WTC11 (cell line): Measurements from ENCODE around the gene OSBPL9. TPM values are rescaled to one million over a fixed set of nuclear protein-coding genes. Genes with fewer than 3 reads are reported as not detected.

ENCODE experiments used
- ATAC-seq: fragments of 200-7000 bp; cut with Tn5 transposase; 2 replicates; pipeline ENCODE4 v1.10.0; 2021; ENCODE audit warnings: mild to moderate bottlenecking, moderate library complexity
- CTCF ChIA-PET: fragments of 300-600 bp; sonication (Branson Sonifier 250); formaldehyde crosslinking; loops from one replicate; lab custom pipeline; 2021; ENCODE audit warnings: antibody characterized with exemption; lab: Charles Lee
- POLR2A ChIA-PET: fragments of 350-600 bp; sonication (Branson Sonifier 250); formaldehyde crosslinking; loops from one replicate; lab custom pipeline; 2021; ENCODE audit warnings: antibody characterized with exemption; lab: Charles Lee
- DNase-seq: peaks from one replicate; pipeline ENCODE4 v3.0.0; 2021; ENCODE audit warnings: low spot score
- H3K27ac Mint-ChIP-seq: 2 replicates; pipeline ENCODE4 v1.8.0; 2021; ENCODE audit warnings: mixed read lengths
- H3K27me3 Mint-ChIP-seq: 2 replicates; pipeline ENCODE4 v1.8.0; 2021; ENCODE audit warnings: low read depth, mild to moderate bottlenecking, moderate library complexity, mixed read lengths
- H3K36me3 Mint-ChIP-seq: 2 replicates; pipeline ENCODE4 v1.8.0; 2021; ENCODE audit warnings: mixed read lengths
- H3K4me1 Mint-ChIP-seq: 2 replicates; pipeline ENCODE4 v1.8.0; 2022; ENCODE audit warnings: mixed read lengths
- H3K4me3 Mint-ChIP-seq: 2 replicates; pipeline ENCODE4 v1.8.0; 2021; ENCODE audit warnings: mild to moderate bottlenecking, moderate library complexity, mixed read lengths
- H3K9me3 Mint-ChIP-seq: 2 replicates; pipeline ENCODE4 v1.8.0; 2021; ENCODE audit warnings: mixed read lengths
- AFF4 ChIP-seq: sonication (generic); formaldehyde crosslinking; IDR thresholded peaks from 2 replicates; pipeline ENCODE4 v1.8.1; 2023; ENCODE audit warnings: mild to moderate bottlenecking, missing genetic modification reagents, borderline replicate concordance
- ARID4B ChIP-seq: sonication (generic); formaldehyde crosslinking; IDR thresholded peaks from 2 replicates; pipeline ENCODE4 v1.8.0; 2023; ENCODE audit warnings: missing genetic modification reagents, mild to moderate bottlenecking, borderline replicate concordance
- ATF3 ChIP-seq: sonication (generic); formaldehyde crosslinking; conservative IDR thresholded peaks from 2 replicates; pipeline ENCODE4 v1.8.1; 2022; ENCODE audit warnings: mild to moderate bottlenecking, missing genetic modification reagents
- CREB1 ChIP-seq: sonication (generic); formaldehyde crosslinking; IDR thresholded peaks from 2 replicates; pipeline ENCODE4 v1.8.0; 2023; ENCODE audit warnings: mild to moderate bottlenecking, missing genetic modification reagents
- FOXK1 ChIP-seq: sonication (generic); formaldehyde crosslinking; IDR thresholded peaks from 2 replicates; pipeline ENCODE4 v1.8.0; 2022; ENCODE audit warnings: mild to moderate bottlenecking, moderate library complexity, missing genetic modification reagents
- IRF1 ChIP-seq: sonication (generic); formaldehyde crosslinking; IDR thresholded peaks from 2 replicates; pipeline ENCODE4 v1.8.0; 2023; ENCODE audit warnings: missing genetic modification reagents
- JUN ChIP-seq: sonication (generic); formaldehyde crosslinking; IDR thresholded peaks from 2 replicates; pipeline ENCODE4 v1.8.0; 2023; ENCODE audit warnings: mild to moderate bottlenecking, missing genetic modification reagents
- MAX ChIP-seq: sonication (generic); formaldehyde crosslinking; IDR thresholded peaks from 2 replicates; pipeline ENCODE4 v1.8.0; 2022; ENCODE audit warnings: mild to moderate bottlenecking, missing genetic modification reagents
- MLX ChIP-seq: sonication (generic); formaldehyde crosslinking; IDR thresholded peaks from 2 replicates; pipeline ENCODE4 v1.8.1; 2023; ENCODE audit warnings: mild to moderate bottlenecking, missing genetic modification reagents, moderate library complexity
- NR3C1 ChIP-seq: sonication (generic); formaldehyde crosslinking; conservative IDR thresholded peaks from 2 replicates; pipeline ENCODE4 v1.8.1; 2023; ENCODE audit warnings: low read depth, mild to moderate bottlenecking, missing genetic modification reagents
- SOX15 ChIP-seq: fragments of 250-450 bp; sonication (Bioruptor Pico); IDR thresholded peaks from 2 replicates; pipeline ENCODE4 v1.9.0; 2021; ENCODE audit warnings: mild to moderate bottlenecking
- TEAD1 ChIP-seq: sonication (generic); formaldehyde crosslinking; IDR thresholded peaks from 2 replicates; pipeline ENCODE4 v1.8.0; 2022; ENCODE audit warnings: mild to moderate bottlenecking, missing genetic modification reagents
- TEAD4 ChIP-seq: sonication (generic); formaldehyde crosslinking; IDR thresholded peaks from 2 replicates; pipeline ENCODE4 v1.8.0; 2022; ENCODE audit warnings: mild to moderate bottlenecking, missing genetic modification reagents
- ZBTB43 ChIP-seq: sonication (generic); formaldehyde crosslinking; IDR thresholded peaks from 2 replicates; pipeline ENCODE4 v1.8.1; 2023; ENCODE audit warnings: mild to moderate bottlenecking, missing genetic modification reagents
- ZNF512 ChIP-seq: sonication (generic); formaldehyde crosslinking; IDR thresholded peaks from 2 replicates; pipeline ENCODE4 v1.8.1; 2022; ENCODE audit warnings: missing genetic modification reagents, borderline replicate concordance
- ZNF532 ChIP-seq: fragments of 250-450 bp; sonication (Bioruptor Pico); IDR thresholded peaks from 2 replicates; pipeline ENCODE4 v1.9.0; 2021; ENCODE audit warnings: mild to moderate bottlenecking, borderline replicate concordance
- ZSCAN18 ChIP-seq: fragments of 250-450 bp; sonication (Bioruptor Pico); IDR thresholded peaks from 2 replicates; pipeline ENCODE4 v2.1.2; 2022; ENCODE audit warnings: mild to moderate bottlenecking, moderate library complexity
- total RNA-seq: library from RNA; stranded (reverse); gene quantifications from 3 replicates; pipeline ENCODE4 v1.2.3, GENCODE V29; 2021

Gene OSBPL9
- total RNA-seq, 1 experiment from 2014 or later: 55.6 TPM

GRCh38 chr1:51660580-51660979, 43.7 kb downstream of the OSBPL9 start:
- H3K4me1 Mint-ChIP-seq: peaks cover 12% of the 10 kb centered on the region

More at GRCh38 chr1:51660580-51660979, 43.7 kb downstream of the OSBPL9 start:
- H3K27ac Mint-ChIP-seq: no peak overlapping the region
- no peaks in the 10 kb centered on the region for H3K36me3 Mint-ChIP-seq
- no peak for DNase-seq
- H3K27me3 Mint-ChIP-seq: no peaks in the 10 kb centered on the region
- no peak overlapping the region for H3K4me3 Mint-ChIP-seq
- ATAC-seq: no peak
- CTCF ChIA-PET: no interaction called here
- H3K9me3 Mint-ChIP-seq: no peaks in the 10 kb centered on the region
- POLR2A ChIA-PET: no interaction called here
- TF ChIP-seq AFF4 (CRISPR knock-in tag): no peak
- no peak for TF ChIP-seq IRF1 (CRISPR knock-in tag)
- TF ChIP-seq SOX15: no peak
- no peak for TF ChIP-seq FOXK1 (CRISPR knock-in tag)
- no peak for TF ChIP-seq TEAD4 (CRISPR knock-in tag)
- TF ChIP-seq JUN (CRISPR knock-in tag): no peak
- no peak for TF ChIP-seq ATF3
- no peak for TF ChIP-seq TEAD1
- no peak for TF ChIP-seq ZBTB43 (CRISPR knock-in tag)
- TF ChIP-seq MLX (CRISPR knock-in tag): no peak
- TF ChIP-seq ZNF512 (CRISPR knock-in tag): no peak
- TF ChIP-seq MAX (CRISPR knock-in tag): no peak
- TF ChIP-seq NR3C1 (CRISPR knock-in tag): no peak
- TF ChIP-seq ARID4B: no peak
- no peak for TF ChIP-seq CREB1 (CRISPR knock-in tag)
- no peak for TF ChIP-seq ZNF532
- no peak for TF ChIP-seq ZSCAN18
